HEK293T (cell line): ENCODE data around the gene UVRAG.
"Not testable (repeated sequence)": the region's sequence is repeated elsewhere in the genome, so short reads cannot be mapped to it uniquely, and the experiment has no call there.

ENCODE experiments used
- CTCF ChIA-PET: fragments of 350-600 bp; formaldehyde crosslinking; extraction: SDS; loops from one replicate; lab custom pipeline; 2021; ENCODE audit warnings: antibody characterized with exemption, inconsistent platforms; lab: Yijun Ruan, JAX
- POLR2A ChIA-PET: fragments of 350-600 bp; formaldehyde crosslinking; extraction: SDS; loops from one replicate; lab custom pipeline; 2020; ENCODE audit warnings: antibody characterized with exemption, inconsistent platforms; lab: Yijun Ruan, JAX
- DNase-seq: peaks from one replicate; pipeline ENCODE4 v3.0.0; 2012; ENCODE audit warnings: mixed read lengths; ENCODE audit errors: extremely low spot score
- ARNT ChIP-seq: fragments of 450-650 bp; IDR thresholded peaks from 2 replicates; pipeline ENCODE4 v1.6.1; 2017; ENCODE audit warnings: mild to moderate bottlenecking
- BHLHE40 ChIP-seq: fragments of 450-650 bp; IDR thresholded peaks from 2 replicates; pipeline ENCODE4 v1.6.1; 2016; ENCODE audit warnings: mild to moderate bottlenecking, moderate library complexity, borderline replicate concordance
- CTBP1 ChIP-seq: fragments of 450-650 bp; IDR thresholded peaks from 2 replicates; pipeline ENCODE4 v1.6.1; 2016; ENCODE audit warnings: borderline replicate concordance
- ELF4 ChIP-seq: fragments of 450-650 bp; IDR thresholded peaks from 2 replicates; pipeline ENCODE4 v1.6.1; 2017; ENCODE audit warnings: antibody characterized with exemption
- FOXA1 ChIP-seq: fragments of 450-650 bp; IDR thresholded peaks from 2 replicates; pipeline ENCODE4 v1.6.1; 2016; ENCODE audit warnings: mild to moderate bottlenecking
- FOXK2 ChIP-seq: fragments of 450-650 bp; IDR thresholded peaks from 2 replicates; pipeline ENCODE4 v1.6.1; 2016; ENCODE audit warnings: mild to moderate bottlenecking
- FOXM1 ChIP-seq: fragments of 450-650 bp; IDR thresholded peaks from 2 replicates; pipeline ENCODE4 v1.6.1; 2017; ENCODE audit warnings: mild to moderate bottlenecking, borderline replicate concordance
- HDGF ChIP-seq: fragments of 450-650 bp; IDR thresholded peaks from 2 replicates; pipeline ENCODE4 v1.6.1; 2017; ENCODE audit warnings: antibody characterized with exemption, borderline replicate concordance
- L3MBTL2 ChIP-seq: fragments of 450-650 bp; conservative IDR thresholded peaks from 2 replicates; pipeline ENCODE4 v1.6.1; 2016; ENCODE audit warnings: mild to moderate bottlenecking
- LEF1 ChIP-seq: fragments of 450-650 bp; IDR thresholded peaks from 2 replicates; pipeline ENCODE4 v1.6.1; 2017; ENCODE audit warnings: mild to moderate bottlenecking, borderline replicate concordance
- NFRKB ChIP-seq: fragments of 450-650 bp; IDR thresholded peaks from 2 replicates; pipeline ENCODE4 v1.6.1; 2016; ENCODE audit warnings: mild to moderate bottlenecking, moderate library complexity
- PKNOX1 ChIP-seq: fragments of 450-650 bp; IDR thresholded peaks from 2 replicates; pipeline ENCODE4 v1.6.1; 2016
- SP1 ChIP-seq: fragments of 450-650 bp; IDR thresholded peaks from 2 replicates; pipeline ENCODE4 v1.6.1; 2017
- SUZ12 ChIP-seq: fragments of 450-650 bp; IDR thresholded peaks from 2 replicates; pipeline ENCODE4 v1.6.1; 2016; ENCODE audit warnings: mild to moderate bottlenecking
- TARDBP ChIP-seq: fragments of 450-650 bp; IDR thresholded peaks from 2 replicates; pipeline ENCODE4 v1.6.1; 2016
- ZNF384 ChIP-seq: fragments of 450-650 bp; IDR thresholded peaks from 2 replicates; pipeline ENCODE4 v1.6.1; 2016

UVRAG gene

DNA sequence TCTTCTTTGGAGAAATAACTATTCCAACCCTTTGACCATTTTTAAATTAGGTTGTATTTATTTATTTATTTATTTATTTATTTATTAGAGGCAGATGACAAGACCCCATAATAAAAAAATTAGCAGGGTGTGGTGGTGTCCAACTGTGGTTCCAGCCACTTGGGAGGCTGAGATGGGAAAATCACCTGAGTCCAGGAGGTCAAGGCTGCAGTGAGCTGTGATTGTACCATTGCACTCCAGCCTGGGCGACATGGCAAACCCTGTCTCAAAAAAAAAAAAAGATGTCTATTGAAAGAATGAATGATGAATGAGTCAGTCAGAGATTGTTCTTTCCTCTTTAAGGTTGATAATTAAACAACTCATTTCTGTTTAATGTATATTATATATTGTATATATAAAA is 261.7 kb downstream of the UVRAG start:
- CTCF ChIA-PET = no interaction called here
- no peak for DNase-seq

DNA sequence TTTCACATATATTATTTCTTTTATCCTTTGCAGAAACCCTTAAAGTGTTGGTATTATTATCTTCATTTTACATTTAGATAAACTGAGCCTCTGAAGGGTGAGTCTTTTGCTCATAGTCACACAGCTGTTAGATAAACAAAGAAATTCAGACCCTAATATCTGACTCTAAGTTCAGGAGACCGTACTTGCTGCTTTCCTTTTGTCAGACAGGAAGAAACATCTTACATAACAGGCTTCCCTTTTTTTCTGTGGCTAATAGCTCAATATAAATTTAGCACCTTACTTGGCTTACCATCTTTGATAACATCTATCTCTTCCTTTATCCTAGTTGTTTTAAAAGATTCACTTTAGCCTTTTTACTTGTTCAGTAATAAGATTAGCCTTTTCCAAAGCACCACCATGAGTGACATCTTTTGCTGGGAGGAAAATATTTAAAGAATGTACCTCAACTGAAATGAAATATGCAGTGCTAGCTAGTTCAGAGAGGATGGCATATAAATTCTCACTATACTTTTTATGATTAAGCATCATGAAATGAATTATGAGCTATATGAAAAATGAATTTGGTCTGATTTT is 262.7 kb downstream of the UVRAG start:
- DNase-seq = no peak
- POLR2A ChIA-PET = no interaction called here

More for the DNA sequence above, 261.7 kb downstream of the UVRAG start:
- POLR2A ChIA-PET = no interaction called here
- no peak for TF ChIP-seq BHLHE40
- no peak for TF ChIP-seq FOXA1
- TF ChIP-seq TARDBP = no peak
- TF ChIP-seq ZNF384 = no peak
- no peak for TF ChIP-seq CTBP1
- TF ChIP-seq SUZ12 = no peak
- TF ChIP-seq ARNT = no peak
- TF ChIP-seq FOXM1 = no peak
- no peak for TF ChIP-seq NFRKB
- TF ChIP-seq HDGF = no peak
- TF ChIP-seq LEF1 = no peak
- TF ChIP-seq ELF4 = no peak
- TF ChIP-seq PKNOX1 = no peak
- no peak for TF ChIP-seq FOXK2
- no peak for TF ChIP-seq L3MBTL2
- TF ChIP-seq SP1 = no peak

GRCh38 chr11:76081084-76081483 is 266.1 kb downstream of the UVRAG start:
- DNase-seq, POLR2A ChIA-PET, CTCF ChIA-PET: not testable (repeated sequence)

More for the DNA sequence above, 262.7 kb downstream of the UVRAG start:
- TF ChIP-seq SP1 (no peak), ELF4 (no peak), SUZ12 (no peak), FOXK2 (no peak), ZNF384 (no peak), L3MBTL2 (no peak), LEF1 (no peak), NFRKB (no peak), HDGF (no peak), FOXA1 (no peak), TARDBP (no peak), ARNT (no peak), FOXM1 (no peak), CTBP1 (no peak), PKNOX1 (no peak), BHLHE40 (no peak)
- CTCF ChIA-PET = no interaction called here

GRCh38 chr11:76083563-76084451 is 268.8 kb downstream of the UVRAG start:
- ChIA-PET POLR2A (interaction anchor here (0.8 kb wide), 1 partner anchor 9 kb away, joined by 3 read pairs; no protein-coding TSS in a partner anchor), CTCF (interaction anchor here (1.1 kb wide), 1 partner anchor 11 kb away, joined by 5 read pairs; no protein-coding TSS in a partner anchor)
- TF ChIP-seq ELF4 (no peak), PKNOX1 (0 out of 2 replicates have a peak, but pooled peaks have one; percentile 3)
- no peak for DNase-seq

DNA sequence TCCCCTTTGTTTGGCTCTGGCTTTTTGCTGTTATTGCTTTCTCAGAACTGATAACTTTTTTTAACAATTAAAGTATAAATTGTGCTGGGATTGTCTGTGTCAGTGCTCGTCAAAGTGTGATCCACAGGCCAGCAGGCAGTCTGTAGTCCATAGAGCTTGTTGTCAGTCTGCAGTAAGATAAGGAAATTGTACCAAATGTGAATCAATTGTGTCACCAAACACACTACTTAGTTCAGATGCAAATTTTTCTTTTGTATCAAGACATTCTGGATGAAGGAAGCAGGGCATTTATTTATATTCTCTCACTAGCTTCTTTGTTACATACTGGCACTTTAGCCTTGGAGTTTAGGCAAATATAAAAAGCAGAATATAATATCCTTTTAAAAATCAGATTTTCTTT is 270.3 kb downstream of the UVRAG start:
- no peak for DNase-seq
- CTCF ChIA-PET = no interaction called here
- POLR2A ChIA-PET = no interaction called here
- no peak for TF ChIP-seq ZNF384
- TF ChIP-seq SP1 = no peak
- no peak for TF ChIP-seq PKNOX1
